Astrocyte (in vitro differentiated cells and primary cell): Measurements from ENCODE around the gene MARF1. TPM values are rescaled to one million over a fixed set of nuclear protein-coding genes. Genes with fewer than 3 reads are reported as not detected.

Experiments
- DNase-seq: peaks from one replicate; pipeline ENCODE4 v3.0.0-alpha.2; 2010; ENCODE audit warnings: low read depth
- FAIRE-seq: peaks from 2 replicates; lab custom pipeline; 2011; peaks lifted over from hg19 to GRCh38; lab: Jason Lieb, UNC
- H2AFZ ChIP-seq: 2 replicates; pipeline ENCODE4 v1.6.0; 2012; ENCODE audit warnings: low read depth, low read length, inconsistent platforms
- H3K27ac ChIP-seq: 2 replicates; pipeline ENCODE4 v1.5.1; 2011; ENCODE audit warnings: low read depth, low read length, inconsistent platforms
- H3K27me3 ChIP-seq: 2 replicates; pipeline ENCODE4 v1.6.0; 2011; ENCODE audit warnings: low read length, inconsistent platforms; ENCODE audit not compliant: insufficient read depth
- H3K36me3 ChIP-seq: 2 replicates; pipeline ENCODE4 v1.5.1; 2011; ENCODE audit warnings: low read length, inconsistent platforms; ENCODE audit not compliant: insufficient read depth
- H3K4me1 ChIP-seq: 2 replicates; pipeline ENCODE4 v1.5.1; 2011; ENCODE audit warnings: low read length, inconsistent platforms; ENCODE audit not compliant: insufficient read depth
- H3K4me2 ChIP-seq: 2 replicates; pipeline ENCODE4 v1.6.0; 2012; ENCODE audit warnings: low read length, inconsistent platforms
- H3K4me3 ChIP-seq: 2 replicates; pipeline ENCODE4 v1.5.1; 2011; ENCODE audit warnings: low read depth, mild to moderate bottlenecking, low read length, inconsistent platforms; ENCODE audit not compliant: insufficient read depth
- H3K79me2 ChIP-seq: 2 replicates; pipeline ENCODE4 v1.6.0; 2012; ENCODE audit warnings: mild to moderate bottlenecking, low read length, inconsistent platforms; ENCODE audit not compliant: insufficient read depth
- H3K9ac ChIP-seq: 2 replicates; pipeline ENCODE4 v1.6.0; 2012; ENCODE audit warnings: mild to moderate bottlenecking, low read length, inconsistent platforms
- H3K9me3 ChIP-seq: 2 replicates; pipeline ENCODE4 v1.5.1; 2012; ENCODE audit warnings: low read depth, mild to moderate bottlenecking, low read length, inconsistent platforms; ENCODE audit not compliant: insufficient read depth
- H4K20me1 ChIP-seq: 2 replicates; pipeline ENCODE4 v1.6.0; 2012; ENCODE audit warnings: low read length, inconsistent platforms; ENCODE audit not compliant: insufficient read depth
- H3K27ac Mint-ChIP-seq: one replicate; pipeline ENCODE4 v1.8.0; 2021; ENCODE audit warnings: mild to moderate bottlenecking, mixed read lengths; ENCODE audit not compliant: unreplicated experiment
- H3K27me3 Mint-ChIP-seq: one replicate; pipeline ENCODE4 v1.8.0; 2021; ENCODE audit warnings: low read depth, mixed read lengths; ENCODE audit not compliant: unreplicated experiment
- H3K36me3 Mint-ChIP-seq: one replicate; pipeline ENCODE4 v1.8.0; 2021; ENCODE audit warnings: low read depth, mixed read lengths; ENCODE audit not compliant: unreplicated experiment
- H3K4me1 Mint-ChIP-seq: one replicate; pipeline ENCODE4 v1.8.0; 2021; ENCODE audit warnings: low read depth, mixed read lengths; ENCODE audit not compliant: unreplicated experiment
- H3K4me3 Mint-ChIP-seq: one replicate; pipeline ENCODE4 v1.8.0; 2021; ENCODE audit warnings: mild to moderate bottlenecking, moderate library complexity, mixed read lengths; ENCODE audit not compliant: unreplicated experiment
- H3K9me3 Mint-ChIP-seq: one replicate; pipeline ENCODE4 v1.8.0; 2021; ENCODE audit warnings: mild to moderate bottlenecking, mixed read lengths; ENCODE audit not compliant: unreplicated experiment
- CTCF ChIP-seq: IDR thresholded peaks from 2 replicates; pipeline ENCODE4 v1.5.1; 2011; ENCODE audit warnings: low read depth, mild to moderate bottlenecking, inconsistent platforms, low read length, moderate library complexity; ENCODE audit not compliant: insufficient read depth
- EZH2 ChIP-seq: IDR thresholded peaks from 2 replicates; pipeline ENCODE4 v1.6.1; 2012; ENCODE audit warnings: mild to moderate bottlenecking, low read length, inconsistent platforms; ENCODE audit not compliant: insufficient read depth
- total RNA-seq: library from RNA; stranded (reverse); gene quantifications from 2 replicates; pipeline ENCODE4 v1.2.1, GENCODE V29; 2021

Gene MARF1
- total RNA-seq, 1 donor from 2014 or later = 47.4 TPM

- no peaks in the 10 kb centered on the region for H3K9me3 Mint-ChIP-seq
- Histone ChIP-seq H3K9me3 (no peaks in the 10 kb centered on the region), H3K4me1 (peaks cover 16% of the 10 kb centered on the region), H2AFZ (no peak overlapping the region), H3K4me3 (no peak overlapping the region), H3K27ac (no peak overlapping the region), H3K27me3 (no peaks in the 10 kb centered on the region), H3K36me3 (peaks cover 49% of the 10 kb centered on the region), H3K4me2 (no peak overlapping the region), H4K20me1 (no peaks in the 10 kb centered on the region), H3K79me2 (no peaks in the 10 kb centered on the region), H3K9ac (no peak overlapping the region)
- H3K4me3 Mint-ChIP-seq = no peak overlapping the region
- FAIRE-seq = no peak
- DNase-seq = no peak
- H3K36me3 Mint-ChIP-seq = peaks cover 34% of the 10 kb centered on the region
- no peak overlapping the region for H3K27ac Mint-ChIP-seq
- peaks cover 5% of the 10 kb centered on the region for H3K4me1 Mint-ChIP-seq
- H3K27me3 Mint-ChIP-seq = no peaks in the 10 kb centered on the region
- TF ChIP-seq CTCF = no peak
- no peak for TF ChIP-seq EZH2
These were observed 21.1 kb downstream of the MARF1 start for GRCh38 chr16:15621889-15622288.

- TF ChIP-seq CTCF (no peak), EZH2 (no peak)
- FAIRE-seq = no peak
- no peaks in the 10 kb centered on the region for H3K9me3 ChIP-seq
These were observed 21.5 kb downstream of the MARF1 start for GRCh38 chr16:15621456-15621855.

GRCh38 chr16:15620611-15621195 lies 22.3 kb downstream of the MARF1 start:
- no peaks in the 10 kb centered on the region for H3K27me3 ChIP-seq
- H3K4me3 Mint-ChIP-seq = no peak overlapping the region
- H3K4me1 Mint-ChIP-seq = peaks cover 5% of the 10 kb centered on the region
- no peak for TF ChIP-seq CTCF
- no peak for TF ChIP-seq EZH2
- H3K36me3 Mint-ChIP-seq = peaks cover 43% of the 10 kb centered on the region
- no peaks in the 10 kb centered on the region for H3K9me3 Mint-ChIP-seq
- H4K20me1 ChIP-seq = no peaks in the 10 kb centered on the region
- H3K4me3 ChIP-seq = no peak overlapping the region
- H3K9ac ChIP-seq = no peak overlapping the region
- no peak overlapping the region for H2AFZ ChIP-seq
- H3K4me1 ChIP-seq = peaks cover 16% of the 10 kb centered on the region
- H3K27ac ChIP-seq = no peak overlapping the region
- H3K4me2 ChIP-seq = no peak overlapping the region
- no peaks in the 10 kb centered on the region for H3K79me2 ChIP-seq
- no peak for FAIRE-seq
- no peak overlapping the region for H3K27ac Mint-ChIP-seq
- no peaks in the 10 kb centered on the region for H3K9me3 ChIP-seq
- peaks cover 59% of the 10 kb centered on the region for H3K36me3 ChIP-seq
- no peaks in the 10 kb centered on the region for H3K27me3 Mint-ChIP-seq
- DNase-seq = peak; percentile 39

More at GRCh38 chr16:15621456-15621855, 21.5 kb downstream of the MARF1 start:
- Mint-ChIP-seq H3K4me3 (no peak overlapping the region), H3K36me3 (peaks cover 38% of the 10 kb centered on the region), H3K27me3 (no peaks in the 10 kb centered on the region), H3K27ac (no peak overlapping the region), H3K9me3 (no peaks in the 10 kb centered on the region), H3K4me1 (peaks cover 5% of the 10 kb centered on the region)
- H3K9ac ChIP-seq = no peak overlapping the region
- H2AFZ ChIP-seq = no peak overlapping the region
- DNase-seq = no peak
- H3K4me3 ChIP-seq = no peak overlapping the region
- no peak overlapping the region for H3K4me2 ChIP-seq
- peaks cover 16% of the 10 kb centered on the region for H3K4me1 ChIP-seq
- H4K20me1 ChIP-seq = no peaks in the 10 kb centered on the region
- H3K36me3 ChIP-seq = peaks cover 52% of the 10 kb centered on the region
- no peaks in the 10 kb centered on the region for H3K79me2 ChIP-seq
- H3K27ac ChIP-seq = no peak overlapping the region
- no peaks in the 10 kb centered on the region for H3K27me3 ChIP-seq
